GM12878 (cell line): Measurements from ENCODE around the gene TFPI2. TPM values are rescaled to one million over a fixed set of nuclear protein-coding genes. Genes with fewer than 3 reads are reported as not detected.

ENCODE experiments used
- ATAC-seq: fragments of 200-7000 bp; cut with Tn5 transposase; 3 replicates; pipeline ENCODE4 v1.9.1; 2020; ENCODE audit warnings: mild to moderate bottlenecking, moderate library complexity
- BruUV-seq: library from RNA; stranded (reverse); fragments of 400-500 nt; replicated peaks from 2 replicates; lab custom pipeline; 2021; lab: Mats Ljungman, UMichigan
- CTCF ChIA-PET: fragments of 300-600 bp; sonication (Branson Sonifier 250); formaldehyde crosslinking; extraction: SDS; loops from one replicate; lab custom pipeline; 2021; ENCODE audit warnings: inconsistent platforms; lab: Yijun Ruan, JAX
- POLR2A ChIA-PET: fragments of 350-600 bp; formaldehyde crosslinking; extraction: SDS; loops from one replicate; lab custom pipeline; 2021; ENCODE audit warnings: inconsistent platforms; lab: Charles Lee
- RAD21 ChIA-PET: fragments of 300-600 bp; sonication (Branson Sonifier 250); formaldehyde crosslinking; loops from one replicate; lab custom pipeline; 2023; ENCODE audit warnings: antibody characterized with exemption; ENCODE audit not compliant: unreplicated experiment; lab: Charles Lee
- SMC1A ChIA-PET: fragments of 300-600 bp; sonication (Branson Sonifier 250); formaldehyde crosslinking; loops from one replicate; lab custom pipeline; 2023; ENCODE audit not compliant: unreplicated experiment, uncharacterized antibody; lab: Charles Lee
- DNase-seq: peaks from one replicate; pipeline ENCODE4 v3.0.0-alpha.2; 2011; ENCODE audit warnings: low read depth, low spot score
- FAIRE-seq: peaks from 3 replicates; lab custom pipeline; 2011; peaks lifted over from hg19 to GRCh38; lab: Jason Lieb, UNC
- H2AFZ ChIP-seq: 2 replicates; pipeline ENCODE4 v1.6.0; 2011; ENCODE audit warnings: low read depth, low read length, control low read depth; ENCODE audit not compliant: control insufficient read depth
- H3K27ac ChIP-seq: 2 replicates; pipeline ENCODE4 v1.5.1; 2011; ENCODE audit warnings: control low read depth; ENCODE audit not compliant: control insufficient read depth, insufficient read depth
- H3K27me3 ChIP-seq, 2 experiments: replicated peaks in 1 of 2; 2 replicates each; pipeline versions ENCODE4 v1.6.0 to v1.6.1; 2011; ENCODE audit warnings: low read length in 1 of 2; ENCODE audit not compliant: control insufficient read depth in 2 of 2, insufficient read depth in 2 of 2
- H3K36me3 ChIP-seq, 2 experiments: 2 replicates each; pipeline ENCODE4 v1.5.1; 2011; ENCODE audit warnings: low read length in 1 of 2; ENCODE audit not compliant: control insufficient read depth in 2 of 2, insufficient read depth in 2 of 2
- H3K4me1 ChIP-seq: 2 replicates; pipeline ENCODE4 v1.6.1; 2011; ENCODE audit warnings: mild to moderate bottlenecking, low read length, moderate library complexity, mixed read lengths; ENCODE audit not compliant: control insufficient read depth, insufficient read depth
- H3K4me2 ChIP-seq: 2 replicates; pipeline ENCODE4 v1.6.0; 2011; ENCODE audit warnings: control low read depth; ENCODE audit not compliant: control insufficient read depth, insufficient read depth
- H3K4me3 ChIP-seq: fragments of 200-600 bp; sonication (generic); 2 replicates; pipeline ENCODE4 v1.5.1; 2016
- H3K79me2 ChIP-seq: 2 replicates; pipeline ENCODE4 v1.6.0; 2011; ENCODE audit warnings: low read length; ENCODE audit not compliant: control insufficient read depth, insufficient read depth
- H3K9ac ChIP-seq: 2 replicates; pipeline ENCODE4 v1.8.0; 2011; ENCODE audit warnings: low read length, control low read depth, mixed read lengths; ENCODE audit not compliant: control insufficient read depth, insufficient read depth
- H3K9me3 ChIP-seq: replicated peaks from 3 replicates; pipeline ENCODE4 v1.5.1; 2011; ENCODE audit warnings: mild to moderate bottlenecking, low read length; ENCODE audit not compliant: control insufficient read depth, insufficient read depth
- H4K20me1 ChIP-seq: 2 replicates; pipeline ENCODE4 v1.6.0; 2011; ENCODE audit not compliant: control insufficient read depth, insufficient read depth
- ATF7 ChIP-seq: fragments of 450-650 bp; IDR thresholded peaks from 2 replicates; pipeline ENCODE4 v1.6.1; 2016; ENCODE audit warnings: low read depth, mild to moderate bottlenecking
- BMI1 ChIP-seq: fragments of 450-650 bp; IDR thresholded peaks from 2 replicates; pipeline ENCODE4 v1.6.1; 2016; ENCODE audit warnings: mild to moderate bottlenecking, moderate library complexity, borderline replicate concordance
- CHD1 ChIP-seq: IDR thresholded peaks from 2 replicates; pipeline ENCODE4 v1.6.1; 2012; ENCODE audit warnings: low read depth, low read length, improper control_type of control experiment
- JUNB ChIP-seq: IDR thresholded peaks from 2 replicates; pipeline ENCODE4 v1.6.1; 2016; ENCODE audit warnings: antibody characterized with exemption, mild to moderate bottlenecking
- NR2C2 ChIP-seq: IDR thresholded peaks from 2 replicates; pipeline ENCODE4 v1.6.1; 2011; ENCODE audit warnings: borderline replicate concordance, low read depth; ENCODE audit not compliant: control insufficient read depth, insufficient read length
- RUNX3 ChIP-seq: IDR thresholded peaks from 2 replicates; pipeline ENCODE4 v1.6.1; 2012; ENCODE audit warnings: low read length, inconsistent platforms
- STAT1 ChIP-seq: fragments of 450-650 bp; conservative IDR thresholded peaks from 2 replicates; pipeline ENCODE4 v1.6.1; 2014; ENCODE audit warnings: antibody characterized with exemption, mild to moderate bottlenecking
- USF1 ChIP-seq: IDR thresholded peaks from 2 replicates; pipeline ENCODE4 v1.6.1; 2011; ENCODE audit warnings: borderline replicate concordance, low read depth, mild to moderate bottlenecking, moderate library complexity, mixed read lengths, low read length; ENCODE audit not compliant: insufficient read depth; ENCODE audit errors: extremely low read length
- ZBTB33 ChIP-seq: fragments of 450-650 bp; IDR thresholded peaks from 2 replicates; pipeline ENCODE4 v1.6.1; 2017; ENCODE audit warnings: mild to moderate bottlenecking
- ZSCAN29 ChIP-seq: fragments of 450-650 bp; IDR thresholded peaks from 2 replicates; pipeline ENCODE4 v1.6.1; 2017; ENCODE audit warnings: mild to moderate bottlenecking, moderate library complexity
- WGBS: methylation state at CpG from one replicate; pipeline ENCODE4 v1.1.6; 2016; ENCODE audit warnings: low lambda C conversion rate; ENCODE audit not compliant: insufficient replicate concordance, insufficient coverage; ENCODE audit errors: missing lambda C conversion rate; 5-methylcytosine and 5-hydroxymethylcytosine counted together
- in situ Hi-C: fragments of 300-500 bp; cut with MboI; formaldehyde crosslinking; loops from 9 replicates; pipeline ENCODE4 v1.14.3; 2018; ENCODE audit warnings: mixed read lengths
- intact Hi-C: fragments of 100-400 bp; cut with micrococcal nuclease; formaldehyde crosslinking; loops from one replicate; pipeline ENCODE4 v1.14.2; 2022; ENCODE audit not compliant: unreplicated experiment
- polyA plus RNA-seq, 11 experiments: library from polyadenylated mRNA; depleted of rRNA in 4 of 11; unstranded in 6 of 11; stranded (reverse) in 5 of 11; fragments of >200 nt; fragmentation: Nextera tagmentation in 4 of 11; fragmentation: Illumina TruSeq in 1 of 11; extraction: Ambion mirVana in 4 of 11; extraction: Trizol in 1 of 11; gene quantifications; 1 replicate in 1 of 11; 2 replicates in 10 of 11; pipeline versions ENCODE4 v1.2.1 to v1.2.3, GENCODE V29; 2011 to 2016; ENCODE audit warnings: inconsistent platforms in 2 of 11, missing spikeins in 2 of 11, low read depth in 1 of 11
- total RNA-seq, 4 experiments: library from RNA; depleted of rRNA in 3 of 4; stranded (reverse); fragments of >200 nt in 3 of 4; fragmentation: Illumina TruSeq in 1 of 4; extraction: Trizol in 1 of 4; gene quantifications; 2 replicates each; pipeline versions ENCODE4 v1.2.1 to v1.2.3, GENCODE V29; 2013 to 2021
- TF ChIP-seq, protein P1 (sequence below): fragments of 450-650 bp; formaldehyde crosslinking; IDR thresholded peaks from 2 replicates; pipeline ENCODE4 v1.4.0; 2022; ENCODE audit warnings: mild to moderate bottlenecking, moderate library complexity

The TFPI2 gene
- total and polyA plus RNA-seq, 10 of the 15 experiments (the other 5 are each of a cell fraction or from before 2014, with no cell fraction given), result 0.07 to 1.1 (median 0.31) TPM; not detected in 5

GRCh38 chr7:93931655-93932054, 41.1 kb upstream of the TFPI2 start:
- no peak overlapping the region for H3K4me2 ChIP-seq
- FAIRE-seq (no peak), DNase-seq (no peak)
- POLR2A ChIA-PET, result no interaction called here
- no peak overlapping the region for H3K27ac ChIP-seq
- SMC1A ChIA-PET, result interaction anchor here (1.1 to 1.5 kb wide), 4 partner anchors 9 to 155 kb away, joined by 3 to 5 read pairs (median 4); no protein-coding TSS in a partner anchor
- no peaks in the 10 kb centered on the region for H3K79me2 ChIP-seq
- no peaks in the 10 kb centered on the region for H3K27me3 ChIP-seq
- RAD21 ChIA-PET, result interaction anchor here (0.7 kb wide), 1 partner anchor 155 kb away, joined by 3 read pairs; no protein-coding TSS in a partner anchor
- H3K9ac ChIP-seq, result no peak overlapping the region
- no peaks in the 10 kb centered on the region for H3K9me3 ChIP-seq
- no peaks in the 10 kb centered on the region for H4K20me1 ChIP-seq
- no peak overlapping the region for H2AFZ ChIP-seq
- BruUV-seq, result no TSS peak
- H3K4me3 ChIP-seq, result no peak overlapping the region
- in situ Hi-C loops, result no loop called here
- H3K36me3 ChIP-seq, result no peaks in the 10 kb centered on the region
- CTCF ChIA-PET, result interaction anchor here (1.8 kb wide), 1 partner anchor 29 kb away, joined by 7 read pairs; no protein-coding TSS in a partner anchor
- 37% methylated on average over 3 of the region's 3 CpGs for WGBS
- peak; percentile 34; the same call in 1 of the 2 replicates for TF ChIP-seq ATF7
- no peak for TF ChIP-seq BMI1
- TF ChIP-seq, all 136 proteins: peak for 1
- no peak for ATAC-seq
- no peaks in the 10 kb centered on the region for H3K4me1 ChIP-seq
- intact Hi-C loops, result no loop called here

- 34% methylated on average over 3 of the region's 3 CpGs for WGBS
- FAIRE-seq, result no peak
- ChIA-PET CTCF (interaction anchor here (1.0 kb wide), 1 partner anchor 22 kb away, joined by 3 read pairs; no protein-coding TSS in a partner anchor), SMC1A (interaction anchor here (0.7 to 1.5 kb wide), 6 partner anchors 9 to 295 kb away, joined by 3 to 4 read pairs (median 4); no protein-coding TSS in a partner anchor), RAD21 (no interaction called here), POLR2A (no interaction called here)
- in situ Hi-C loops (no loop called here), intact Hi-C loops (loop anchor here (10.0 kb wide), 1 partner anchor 63 kb away; no protein-coding TSS in a partner anchor)
- no peak for DNase-seq
- Histone ChIP-seq H3K9me3 (no peaks in the 10 kb centered on the region), H3K36me3 (no peaks in the 10 kb centered on the region), H3K4me1 (no peaks in the 10 kb centered on the region), H3K4me2 (no peak overlapping the region), H3K27me3 (no peaks in the 10 kb centered on the region), H2AFZ (no peak overlapping the region), H3K27ac (no peak overlapping the region), H3K9ac (no peak overlapping the region), H3K4me3 (no peak overlapping the region), H3K79me2 (no peaks in the 10 kb centered on the region), H4K20me1 (no peaks in the 10 kb centered on the region)
- ATAC-seq, result no peak
- TF ChIP-seq STAT1 (no peak), RUNX3 (no peak), NR2C2 (no peak), CHD1 (no peak), ZSCAN29 (no peak), JUNB (no peak), USF1 (no peak), ZBTB33 (no peak)
- TF ChIP-seq, protein P1, sequence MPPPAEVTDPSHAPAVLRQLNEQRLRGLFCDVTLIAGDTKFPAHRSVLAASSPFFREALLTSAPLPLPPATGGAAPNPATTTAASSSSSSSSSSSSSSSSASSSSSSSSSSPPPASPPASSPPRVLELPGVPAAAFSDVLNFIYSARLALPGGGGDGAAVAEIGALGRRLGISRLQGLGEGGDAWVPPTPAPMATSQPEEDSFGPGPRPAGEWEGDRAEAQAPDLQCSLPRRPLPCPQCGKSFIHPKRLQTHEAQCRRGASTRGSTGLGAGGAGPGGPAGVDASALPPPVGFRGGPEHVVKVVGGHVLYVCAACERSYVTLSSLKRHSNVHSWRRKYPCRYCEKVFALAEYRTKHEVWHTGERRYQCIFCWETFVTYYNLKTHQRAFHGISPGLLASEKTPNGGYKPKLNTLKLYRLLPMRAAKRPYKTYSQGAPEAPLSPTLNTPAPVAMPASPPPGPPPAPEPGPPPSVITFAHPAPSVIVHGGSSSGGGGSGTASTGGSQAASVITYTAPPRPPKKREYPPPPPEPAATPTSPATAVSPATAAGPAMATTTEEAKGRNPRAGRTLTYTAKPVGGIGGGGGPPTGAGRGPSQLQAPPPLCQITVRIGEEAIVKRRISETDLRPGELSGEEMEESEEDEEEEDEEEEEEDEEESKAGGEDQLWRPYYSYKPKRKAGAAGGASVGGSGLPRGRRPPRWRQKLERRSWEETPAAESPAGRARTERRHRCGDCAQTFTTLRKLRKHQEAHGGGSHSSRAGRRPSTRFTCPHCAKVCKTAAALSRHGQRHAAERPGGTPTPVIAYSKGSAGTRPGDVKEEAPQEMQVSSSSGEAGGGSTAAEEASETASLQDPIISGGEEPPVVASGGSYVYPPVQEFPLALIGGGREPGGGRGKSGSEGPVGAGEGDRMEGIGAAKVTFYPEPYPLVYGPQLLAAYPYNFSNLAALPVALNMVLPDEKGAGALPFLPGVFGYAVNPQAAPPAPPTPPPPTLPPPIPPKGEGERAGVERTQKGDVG (CRISPR knock-in tag), result no peak
- BruUV-seq, result no TSS peak
Measured at GRCh38 chr7:93927585-93927984, 37.0 kb upstream of the TFPI2 start.
